ENCODE results near the gene RASAL1. TPM values are rescaled to one million over a fixed set of nuclear protein-coding genes. Genes with fewer than 3 reads are reported as not detected.

The RASAL1 gene
- total RNA-seq, 1 donor from 2014 or later: 1.4 TPM

DNA sequence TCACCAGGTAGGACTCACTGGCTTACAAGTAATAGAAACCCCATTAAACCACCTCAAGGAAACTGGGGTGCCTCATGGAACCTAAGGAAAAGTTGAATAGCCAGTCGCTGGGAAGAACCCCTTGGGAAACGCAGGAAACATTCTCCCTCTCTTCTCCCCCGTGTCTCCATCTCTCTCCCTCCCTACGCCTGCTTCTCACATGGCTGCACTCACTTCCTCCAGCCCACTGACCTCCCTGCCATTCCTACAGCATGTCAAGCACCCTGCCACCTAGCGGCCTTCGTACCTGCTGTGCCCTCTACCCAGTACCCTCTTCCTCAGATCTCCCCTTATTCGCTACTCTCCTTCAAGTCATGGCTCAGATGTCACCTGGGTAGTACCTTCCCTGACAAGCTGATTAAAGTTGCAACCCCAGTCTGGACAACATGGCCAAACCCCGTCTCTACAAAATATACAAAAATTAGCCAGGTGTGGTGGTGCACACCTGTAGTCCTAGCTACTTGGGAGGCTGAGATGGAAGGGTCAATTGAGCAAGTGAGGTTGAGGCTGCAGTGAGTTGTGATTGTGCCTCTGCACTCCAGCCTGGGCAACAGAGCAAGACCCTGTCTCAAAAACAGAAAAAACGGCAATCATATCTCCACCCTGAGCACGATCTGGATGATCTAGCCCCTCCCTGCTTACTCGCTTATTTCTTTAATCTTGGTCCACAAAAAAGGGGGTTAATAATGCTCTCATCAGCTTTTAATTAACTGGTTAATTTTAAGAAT is 85.4 kb downstream of the RASAL1 start:
- no peaks in the 10 kb centered on the region for H3K4me1 Mint-ChIP-seq
- Histone ChIP-seq H3K4me1 (no peaks in the 10 kb centered on the region), H3K27me3 (peaks cover 71% of the 10 kb centered on the region), H3K9me3 (ENCODE audit: low read depth) (no peaks in the 10 kb centered on the region), H4K20me1 (ENCODE audit: low read depth) (no peaks in the 10 kb centered on the region), H3F3A (ENCODE audit: low read depth) (no peaks in the 10 kb centered on the region), H3K79me2 (ENCODE audit: low read depth) (no peaks in the 10 kb centered on the region), H3K27ac (no peak overlapping the region), H3K4me3 (no peak overlapping the region), H3K9ac (no peak overlapping the region), H2AFZ (replicated peaks) (no peak overlapping the region), H3K36me3 (no peaks in the 10 kb centered on the region), H3K4me2 (no peak overlapping the region)
- H3K36me3 Mint-ChIP-seq: no peaks in the 10 kb centered on the region
- H3K27ac Mint-ChIP-seq: peak overlapping the region; percentile 14
- no peaks in the 10 kb centered on the region for H3K9me3 Mint-ChIP-seq
- TF ChIP-seq, protein P1, sequence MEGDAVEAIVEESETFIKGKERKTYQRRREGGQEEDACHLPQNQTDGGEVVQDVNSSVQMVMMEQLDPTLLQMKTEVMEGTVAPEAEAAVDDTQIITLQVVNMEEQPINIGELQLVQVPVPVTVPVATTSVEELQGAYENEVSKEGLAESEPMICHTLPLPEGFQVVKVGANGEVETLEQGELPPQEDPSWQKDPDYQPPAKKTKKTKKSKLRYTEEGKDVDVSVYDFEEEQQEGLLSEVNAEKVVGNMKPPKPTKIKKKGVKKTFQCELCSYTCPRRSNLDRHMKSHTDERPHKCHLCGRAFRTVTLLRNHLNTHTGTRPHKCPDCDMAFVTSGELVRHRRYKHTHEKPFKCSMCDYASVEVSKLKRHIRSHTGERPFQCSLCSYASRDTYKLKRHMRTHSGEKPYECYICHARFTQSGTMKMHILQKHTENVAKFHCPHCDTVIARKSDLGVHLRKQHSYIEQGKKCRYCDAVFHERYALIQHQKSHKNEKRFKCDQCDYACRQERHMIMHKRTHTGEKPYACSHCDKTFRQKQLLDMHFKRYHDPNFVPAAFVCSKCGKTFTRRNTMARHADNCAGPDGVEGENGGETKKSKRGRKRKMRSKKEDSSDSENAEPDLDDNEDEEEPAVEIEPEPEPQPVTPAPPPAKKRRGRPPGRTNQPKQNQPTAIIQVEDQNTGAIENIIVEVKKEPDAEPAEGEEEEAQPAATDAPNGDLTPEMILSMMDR (IDR thresholded peaks at IDR 0.05): peak; percentile 55
- TF ChIP-seq EZH2phosphoT487 (IDR thresholded peaks at IDR 0.05) (no peak), EZH2 (IDR thresholded peaks at IDR 0.05) (no peak)
- peak; percentile 61 for DNase-seq (ENCODE audit: low spot score)
- peaks cover 32% of the 10 kb centered on the region for H3K27me3 Mint-ChIP-seq (ENCODE audit: insufficient read depth, low read depth)
- peak overlapping the region; percentile 9 for H3K4me3 Mint-ChIP-seq

Small RNA genes lying within 50 kb of the gene (microRNA-seq; reads per million reads assigned to microRNA genes)
- not detected for gene MIR7106

Small RNA genes lying within 50 kb of the gene (small RNA-seq; reads per million reads assigned to genes)
- gene MIR7106 (not detected), gene RF00019 (not detected)

Other genes with a start within 250 kb of the RASAL1 start
- not detected in 2 replicates for gene OAS1, start 228.8 kb downstream of the RASAL1 start, total RNA-seq (ENCODE audit: low replicate concordance)
- under 0.01 TPM in 1 of 2 replicates, not detected in the other for gene OAS3, start 197.3 kb downstream of the RASAL1 start, total RNA-seq (ENCODE audit: low replicate concordance)
- 0.12 TPM in 1 of 2 replicates, not detected in the other for gene OAS2, start 157.2 kb downstream of the RASAL1 start, total RNA-seq (ENCODE audit: low replicate concordance)
- 0.49 and 5.2 TPM in 2 replicates for gene DTX1, start 79.0 kb downstream of the RASAL1 start, total RNA-seq (ENCODE audit: low replicate concordance)
- 0.19 TPM in 1 of 2 replicates, not detected in the other for gene CFAP73, start 14.0 kb upstream of the RASAL1 start, total RNA-seq (ENCODE audit: low replicate concordance)
- 36.9 and 72.9 TPM in 2 replicates for gene DDX54, start 49.7 kb upstream of the RASAL1 start, total RNA-seq (ENCODE audit: low replicate concordance)
- 13.7 and 22.5 TPM in 2 replicates for gene RITA1, start 50.0 kb upstream of the RASAL1 start, total RNA-seq (ENCODE audit: low replicate concordance)
- gene TPCN1, start 85.7 kb upstream of the RASAL1 start, total RNA-seq (ENCODE audit: low replicate concordance): 12.2 and 19.1 TPM in 2 replicates
- 3.0 and 7.5 TPM in 2 replicates for gene SLC8B1, start 199.3 kb upstream of the RASAL1 start, total RNA-seq (ENCODE audit: low replicate concordance)
- 4.9 and 12.0 TPM in 2 replicates for gene PLBD2, start 222.8 kb upstream of the RASAL1 start, total RNA-seq (ENCODE audit: low replicate concordance)